HepG2 (cell line): ENCODE results near the gene PDE6H. TPM values are rescaled to one million over a fixed set of nuclear protein-coding genes. Genes with fewer than 3 reads are reported as not detected.

ENCODE experiments used
- ATAC-seq: fragments of 200-7000 bp; cut with Tn5 transposase; 3 replicates; pipeline ENCODE4 v1.9.1; 2020; ENCODE audit warnings: mild to moderate bottlenecking, moderate library complexity
- BruUV-seq: library from RNA; stranded (reverse); fragments of 400-500 nt; replicated peaks from 2 replicates; lab custom pipeline; 2021; lab: Mats Ljungman, UMichigan
- CTCF ChIA-PET: fragments of 300-600 bp; formaldehyde crosslinking; extraction: SDS; loops from one replicate; lab custom pipeline; 2021; ENCODE audit warnings: low total read pairs, inconsistent platforms, low intra/inter-chr PET ratio; lab: Yijun Ruan, JAX
- POLR2A ChIA-PET: fragments of 350-600 bp; sonication (Branson Sonifier 250); formaldehyde crosslinking; loops from one replicate; lab custom pipeline; 2020; ENCODE audit warnings: antibody characterized with exemption, inconsistent platforms; lab: Yijun Ruan, JAX
- DNase-seq: peaks from one replicate; pipeline ENCODE4 v3.0.0-alpha.2; 2015; ENCODE audit warnings: low spot score
- FAIRE-seq: peaks from 3 replicates; lab custom pipeline; 2011; peaks lifted over from hg19 to GRCh38; lab: Jason Lieb, UNC
- H2AFZ ChIP-seq: one replicate; pipeline ENCODE4 v1.6.1; 2011; ENCODE audit warnings: low read length, inconsistent platforms
- H3K27ac ChIP-seq: fragments of 300-600 bp; 3 replicates; pipeline ENCODE4 v1.8.0; 2011; ENCODE audit warnings: mixed run types, mild to moderate bottlenecking, mixed read lengths, low read length, inconsistent platforms; ENCODE audit not compliant: insufficient read depth; ENCODE audit errors: extremely low read length
- H3K27me3 ChIP-seq, 2 experiments: fragments of 200-600 bp in 1 of 2; 2 replicates in 1 of 2; 3 replicates in 1 of 2; pipeline versions ENCODE4 v1.6.0 to v1.8.0; 2011; ENCODE audit warnings: low read length in 2 of 2, mild to moderate bottlenecking in 2 of 2, moderate library complexity in 2 of 2, inconsistent platforms in 1 of 2; ENCODE audit not compliant: insufficient read depth in 2 of 2, control insufficient read depth in 1 of 2
- H3K36me3 ChIP-seq, 2 experiments: fragments of 200-600 bp in 1 of 2; replicated peaks in 1 of 2; 2 replicates in 1 of 2; 3 replicates in 1 of 2; pipeline versions ENCODE4 v1.5.1 to v1.8.0; 2011; ENCODE audit warnings: low read length in 2 of 2, inconsistent platforms in 1 of 2; ENCODE audit not compliant: insufficient read depth in 2 of 2, control insufficient read depth in 1 of 2
- H3K4me1 ChIP-seq: 2 replicates; pipeline ENCODE4 v1.5.1; 2012; ENCODE audit warnings: low read length, inconsistent platforms; ENCODE audit not compliant: insufficient read depth
- H3K4me2 ChIP-seq: 2 replicates; pipeline ENCODE4 v1.6.0; 2011; ENCODE audit warnings: low read depth, low read length, inconsistent platforms
- H3K4me3 ChIP-seq, 3 experiments: fragments of 200-600 bp in 1 of 3; sonication (generic), shearing (Covaris generic) in 1 of 3; replicated peaks in 1 of 3; 2 replicates each; pipeline ENCODE4 v1.5.1; 2011 to 2016; ENCODE audit warnings: low read length in 3 of 3, inconsistent platforms in 2 of 3, low read depth in 2 of 3, mild to moderate bottlenecking in 2 of 3, control low read depth in 1 of 3, mixed read lengths in 1 of 3; ENCODE audit not compliant: insufficient read depth in 1 of 3
- H3K79me2 ChIP-seq: one replicate; pipeline ENCODE4 v1.6.1; 2011; ENCODE audit warnings: low read length, inconsistent platforms; ENCODE audit not compliant: insufficient read depth
- H3K9ac ChIP-seq: 2 replicates; pipeline ENCODE4 v1.6.0; 2011; ENCODE audit warnings: mild to moderate bottlenecking, low read depth, low read length, inconsistent platforms; ENCODE audit not compliant: insufficient read depth
- H3K9me3 ChIP-seq: 2 replicates; pipeline ENCODE4 v1.5.1; 2012; ENCODE audit warnings: mild to moderate bottlenecking, low read length
- H4K20me1 ChIP-seq: 2 replicates; pipeline ENCODE4 v1.6.0; 2011; ENCODE audit warnings: inconsistent platforms, mild to moderate bottlenecking, low read length, moderate library complexity; ENCODE audit not compliant: insufficient read depth
- CBFB ChIP-seq: sonication (generic); formaldehyde crosslinking; IDR thresholded peaks from 2 replicates; pipeline ENCODE4 v1.4.0; 2020; ENCODE audit warnings: missing genetic modification reagents
- CSRNP2 ChIP-seq: sonication (generic); formaldehyde crosslinking; conservative IDR thresholded peaks from 2 replicates; pipeline ENCODE4 v1.8.0; 2022; ENCODE audit warnings: low read depth, missing genetic modification reagents
- EZH2 ChIP-seq: conservative IDR thresholded peaks from 2 replicates; pipeline ENCODE4 v1.6.1; 2012; ENCODE audit warnings: mild to moderate bottlenecking, low read depth, low read length, moderate library complexity
- FOXJ3 ChIP-seq: sonication (generic); formaldehyde crosslinking; IDR thresholded peaks from 2 replicates; pipeline ENCODE4 v1.4.0; 2020; ENCODE audit warnings: missing genetic modification reagents, mild to moderate bottlenecking, borderline replicate concordance
- FOXP4 ChIP-seq: sonication (generic); formaldehyde crosslinking; IDR thresholded peaks from 2 replicates; pipeline ENCODE4 v1.4.0; 2020; ENCODE audit warnings: missing genetic modification reagents
- HES4 ChIP-seq: sonication (generic); formaldehyde crosslinking; IDR thresholded peaks from 2 replicates; pipeline ENCODE4 v1.9.0; 2021; ENCODE audit warnings: mild to moderate bottlenecking, missing genetic modification reagents, borderline replicate concordance
- HOXA9 ChIP-seq: sonication (generic); formaldehyde crosslinking; IDR thresholded peaks from 2 replicates; pipeline ENCODE4 v1.8.1; 2022; ENCODE audit warnings: missing genetic modification reagents, mild to moderate bottlenecking, moderate library complexity, borderline replicate concordance
- NR2F1 ChIP-seq, 2 experiments: fragments of 450-650 bp in 1 of 2; formaldehyde crosslinking in 1 of 2; IDR thresholded peaks; 2 replicates each; pipeline versions ENCODE4 v1.5.0 to v1.6.1; 2016 to 2020; ENCODE audit warnings: mild to moderate bottlenecking in 1 of 2, missing compliant biosample characterization in 1 of 2, missing genetic modification reagents in 1 of 2, moderate library complexity in 1 of 2
- WIZ ChIP-seq: sonication (generic); formaldehyde crosslinking; IDR thresholded peaks from 2 replicates; pipeline ENCODE4 v1.5.1; 2020; ENCODE audit warnings: mild to moderate bottlenecking, missing genetic modification reagents
- ZNF121 ChIP-seq: sonication (generic); formaldehyde crosslinking; IDR thresholded peaks from 2 replicates; pipeline ENCODE4 v1.5.0; 2020; ENCODE audit warnings: mild to moderate bottlenecking, missing genetic modification reagents
- WGBS: methylation state at CpG from one replicate; pipeline ENCODE4 v1.1.6; 2017; ENCODE audit warnings: low lambda C conversion rate; 5-methylcytosine and 5-hydroxymethylcytosine counted together
- in situ Hi-C: cut with HindIII; loops from 2 replicates; pipeline ENCODE4 v1.10.0; 2017; ENCODE audit warnings: low pct_unique_long_range_greater_than_20kb; ENCODE audit not compliant: extremely low pct_ligation_motif_present
- intact Hi-C: fragments of 100-400 bp; cut with micrococcal nuclease; formaldehyde crosslinking; loops from one replicate; pipeline ENCODE4 v1.10.0; 2022; ENCODE audit not compliant: unreplicated experiment
- polyA plus RNA-seq, 8 experiments: library from polyadenylated mRNA; depleted of rRNA in 3 of 8; stranded (reverse) in 7 of 8; unstranded in 1 of 8; fragments of >200 nt; fragmentation: Illumina TruSeq in 4 of 8; extraction: Trizol in 4 of 8; gene quantifications; 2 replicates each; pipeline versions ENCODE4 v1.2.1 to v1.2.3, GENCODE V29; 2011 to 2016; ENCODE audit warnings: low read depth in 4 of 8, missing spikeins in 1 of 8, mixed read lengths in 1 of 8; ENCODE audit not compliant: insufficient read depth in 1 of 8
- total RNA-seq, 5 experiments: library from RNA; depleted of rRNA; stranded (reverse); fragments of >200 nt; fragmentation: Illumina TruSeq; extraction: Trizol; gene quantifications; 2 replicates each; pipeline ENCODE4 v1.2.3, GENCODE V29; 2016; ENCODE audit warnings: low read depth in 1 of 5

The PDE6H gene
- total and polyA plus RNA-seq, 2 of the 13 experiments (the other 11 are each of a cell fraction or from before 2014, with no cell fraction given), result not detected

DNA sequence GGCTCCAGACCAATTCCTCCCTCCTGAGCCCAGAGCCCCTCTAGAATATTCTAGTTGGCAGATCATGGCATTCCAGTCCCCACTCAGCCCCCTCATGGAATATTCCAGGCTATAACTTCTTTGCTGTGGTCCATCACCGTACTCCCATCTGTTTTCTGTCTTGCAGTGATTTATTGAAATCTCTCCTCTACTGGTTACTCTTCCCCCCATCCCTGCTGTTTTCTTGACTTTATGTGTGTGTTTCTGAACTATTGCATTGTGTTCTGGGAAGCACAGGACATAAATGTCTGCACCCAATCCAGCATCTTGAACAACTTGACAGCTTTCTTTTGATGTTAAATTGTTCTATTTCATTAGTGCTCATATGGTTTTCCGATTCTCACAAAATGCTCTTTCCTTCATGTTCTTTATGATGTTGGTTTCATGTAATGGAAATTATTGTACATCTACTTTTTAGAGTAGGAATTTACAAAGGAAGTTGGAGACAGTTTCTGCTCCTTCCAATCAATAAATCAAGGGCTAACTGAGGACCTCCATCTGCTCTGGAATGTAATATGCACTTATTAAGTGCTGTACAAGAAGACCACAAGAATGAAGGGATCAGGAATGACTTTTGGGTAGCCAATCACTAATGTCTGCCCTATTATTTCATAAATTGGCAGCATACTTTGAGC lies 26.3 kb downstream of the PDE6H start:
- H3K4me2 ChIP-seq, result no peak overlapping the region
- in situ Hi-C loops, result loop anchor here (5.0 kb wide), 3 partner anchors 157 to 277 kb away; partner anchors contain the start of genes ART4 and SMCO3
- BruUV-seq, result no TSS peak
- no peaks in the 10 kb centered on the region for H3K9me3 ChIP-seq
- CTCF ChIA-PET, result no interaction called here
- no peak overlapping the region for H3K27ac ChIP-seq
- TF ChIP-seq CSRNP2 (CRISPR knock-in tag), result no peak
- no peak for TF ChIP-seq HOXA9 (CRISPR knock-in tag)
- TF ChIP-seq, all 625 proteins: peak for 0
- POLR2A ChIA-PET, result no interaction called here
- Histone ChIP-seq H3K27me3 (peaks cover 2 to 4% of the 10 kb centered on the region in 2 experiments; a peak in 2 of 5 replicates), H3K4me1 (no peaks in the 10 kb centered on the region), H3K9ac (no peak overlapping the region), H3K79me2 (no peaks in the 10 kb centered on the region), H3K4me3 (no peak overlapping the region), H2AFZ (no peak overlapping the region), H3K36me3 (no peaks in the 10 kb centered on the region), H4K20me1 (no peaks in the 10 kb centered on the region)
- DNase-seq, result no peak
- no peak for ATAC-seq
- intact Hi-C loops, result loop anchor here (10.0 kb wide), 1 partner anchor 364 kb away; no protein-coding TSS in a partner anchor
- no peak for FAIRE-seq
- WGBS, result 0% methylated on average over 2 of the region's 2 CpGs

DNA sequence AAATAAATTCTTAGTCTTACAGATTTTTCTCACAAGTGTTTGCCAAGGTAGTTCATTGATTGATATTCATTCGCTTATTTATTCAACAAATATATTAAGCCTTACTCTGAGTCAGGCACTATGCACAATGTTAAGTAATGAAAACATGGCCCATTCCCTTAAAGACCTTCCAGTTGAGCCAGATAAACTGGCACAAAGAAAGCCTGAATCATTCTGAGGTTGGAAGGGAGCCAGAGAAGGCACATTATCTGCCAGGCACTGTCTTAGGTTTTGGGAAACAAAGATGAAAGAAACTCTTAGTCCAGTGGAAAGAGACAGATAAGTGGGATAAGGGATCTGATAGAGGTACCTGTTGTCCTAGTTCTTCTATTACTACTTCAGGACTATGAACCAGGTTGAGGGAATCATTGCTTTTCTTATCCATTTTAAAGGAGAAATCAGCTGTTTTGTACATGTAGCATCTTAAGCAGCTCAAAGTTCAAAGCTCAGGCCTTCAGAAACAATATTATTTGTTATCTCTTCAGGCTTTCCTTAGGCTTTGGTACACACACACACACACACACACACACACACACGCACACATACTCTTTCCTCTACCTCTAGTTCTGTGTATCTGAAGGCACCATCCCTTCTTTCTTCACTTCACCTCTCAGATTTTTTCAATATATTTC lies 27.0 kb downstream of the PDE6H start:
- intact Hi-C loops, result loop anchor here (10.0 kb wide), 1 partner anchor 365 kb away; no protein-coding TSS in a partner anchor
- ChIA-PET POLR2A (no interaction called here), CTCF (no interaction called here)
- TF ChIP-seq NR2F1 (CRISPR knock-in tag; IDR thresholded peaks at IDR 0.05) (no peak), HES4 (CRISPR knock-in tag) (no peak), FOXP4 (CRISPR knock-in tag) (no peak), FOXJ3 (no peak), WIZ (CRISPR knock-in tag) (no peak), CBFB (CRISPR knock-in tag) (no peak), ZNF121 (CRISPR knock-in tag) (no peak), EZH2 (no peak)
- in situ Hi-C loops, result loop anchor here (5.0 kb wide), 3 partner anchors 158 to 278 kb away; partner anchors contain the start of genes ART4 and SMCO3
- Histone ChIP-seq H4K20me1 (no peaks in the 10 kb centered on the region), H3K79me2 (no peaks in the 10 kb centered on the region), H3K4me2 (no peak overlapping the region), H3K27ac (no peak overlapping the region), H3K4me3 (no peak overlapping the region), H3K4me1 (no peaks in the 10 kb centered on the region), H3K36me3 (no peaks in the 10 kb centered on the region), H2AFZ (no peak overlapping the region), H3K9ac (no peak overlapping the region), H3K9me3 (no peaks in the 10 kb centered on the region), H3K27me3 (peaks cover 2 to 7% of the 10 kb centered on the region in 2 experiments; a peak in 2 of 5 replicates)
- ATAC-seq (no peak), DNase-seq (no peak), FAIRE-seq (no peak)
- no TSS peak for BruUV-seq
- 1% methylated on average over 2 of the region's 2 CpGs for WGBS
